Activated gamma-delta T cell treated with Interleukin-2 at 50 U/mL for 16 hours (primary cell): Measurements from ENCODE around the gene ATP5PD.
"Not testable (repeated sequence)": the region's sequence is repeated elsewhere in the genome, so short reads cannot be mapped to it uniquely, and the experiment has no call there.

Experiments
- DNase-seq: peaks from one replicate; pipeline ENCODE4 v3.0.0-alpha.2; 2020

Gene ATP5PD

DNA sequence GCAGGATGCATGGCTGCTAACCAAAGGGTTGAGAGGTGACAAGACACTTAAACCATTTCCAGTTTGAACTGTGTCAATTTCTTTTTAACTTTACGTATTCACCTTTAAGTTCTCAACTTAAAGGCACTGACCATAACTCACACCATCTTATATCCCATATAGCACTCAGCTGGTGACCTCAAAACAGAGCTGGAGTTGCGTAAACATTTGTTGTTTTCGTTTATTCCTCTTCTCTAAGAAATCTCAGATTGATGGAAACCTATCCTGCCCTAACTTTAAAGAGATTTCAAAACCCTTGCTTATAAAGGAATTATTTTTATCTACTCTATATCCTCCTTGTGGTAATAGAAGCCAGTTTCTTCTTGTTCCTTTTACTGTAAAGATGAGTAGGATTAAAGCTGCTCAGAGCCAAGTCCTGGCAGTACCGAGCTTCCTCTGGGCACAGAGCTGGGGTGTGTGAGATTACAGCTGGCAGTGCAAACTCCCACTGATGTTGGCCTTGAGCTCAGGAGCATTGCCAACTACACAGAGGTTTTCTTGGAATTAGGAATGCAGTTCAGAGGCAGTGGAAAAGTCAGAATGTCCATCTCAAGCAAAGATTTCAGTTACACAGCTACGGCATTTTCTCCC is 1.6 kb upstream of the ATP5PD start:
- DNase-seq, result no peak

DNA sequence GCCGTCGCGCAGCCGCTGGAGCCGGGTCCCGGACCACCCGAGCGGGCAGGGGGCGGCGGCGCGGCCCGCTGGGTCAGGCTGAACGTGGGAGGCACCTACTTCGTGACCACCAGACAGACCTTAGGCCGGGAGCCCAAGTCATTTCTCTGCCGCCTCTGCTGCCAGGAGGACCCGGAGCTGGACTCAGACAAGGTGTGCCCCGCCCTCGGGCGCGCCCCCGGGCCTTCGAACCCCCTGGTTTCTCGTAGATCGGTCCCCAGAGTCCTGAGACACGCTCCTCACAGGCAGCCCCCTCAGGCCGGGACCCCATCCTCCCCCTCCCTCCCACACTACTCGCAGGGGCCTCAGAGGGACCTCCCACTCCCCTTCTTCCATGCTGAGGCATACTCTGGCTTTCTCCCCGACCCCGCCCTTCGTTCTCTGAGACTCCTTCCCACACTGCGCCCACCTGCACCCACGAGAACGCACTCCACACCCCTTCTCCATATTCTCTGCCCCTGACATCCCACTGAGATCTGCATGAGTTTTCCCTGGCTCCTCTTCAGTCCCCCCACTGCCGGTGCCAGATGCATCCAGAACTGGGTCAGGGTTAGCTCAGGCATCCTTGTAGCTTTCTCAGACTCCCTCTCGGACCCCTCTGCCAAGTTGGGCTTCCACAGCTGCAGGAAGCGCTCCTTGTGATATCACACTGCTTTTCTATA is 779 bp upstream of the ATP5PD start:
- peak; percentile 23 for DNase-seq

- DNase-seq, result not testable (repeated sequence)
Measured at GRCh38 chr17:75045946-75046406, 793 bp downstream of the ATP5PD start.

DNA sequence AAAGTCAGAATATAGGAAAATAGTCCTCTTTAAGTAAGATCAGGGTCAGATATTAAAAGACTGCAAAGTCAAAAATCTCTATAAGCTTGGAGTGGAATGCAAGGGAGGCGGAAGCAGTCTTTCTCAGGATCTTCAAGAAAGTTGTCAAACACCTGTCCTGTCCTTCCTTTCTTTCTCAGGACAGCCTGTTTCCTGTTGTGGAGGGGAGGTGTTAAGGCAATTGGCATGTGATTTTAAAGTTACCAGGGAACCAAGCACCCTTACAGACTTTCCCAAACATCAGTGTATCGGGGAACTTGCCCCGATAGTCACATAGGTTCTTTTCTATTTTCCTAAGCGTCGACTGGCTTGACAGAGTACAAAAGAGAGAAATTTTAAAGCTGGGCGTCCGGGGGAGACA is 2.1 kb downstream of the ATP5PD start:
- no peak for DNase-seq

- not testable (repeated sequence) for DNase-seq
Measured at GRCh38 chr17:75043789-75044188, 3.0 kb downstream of the ATP5PD start.

DNA sequence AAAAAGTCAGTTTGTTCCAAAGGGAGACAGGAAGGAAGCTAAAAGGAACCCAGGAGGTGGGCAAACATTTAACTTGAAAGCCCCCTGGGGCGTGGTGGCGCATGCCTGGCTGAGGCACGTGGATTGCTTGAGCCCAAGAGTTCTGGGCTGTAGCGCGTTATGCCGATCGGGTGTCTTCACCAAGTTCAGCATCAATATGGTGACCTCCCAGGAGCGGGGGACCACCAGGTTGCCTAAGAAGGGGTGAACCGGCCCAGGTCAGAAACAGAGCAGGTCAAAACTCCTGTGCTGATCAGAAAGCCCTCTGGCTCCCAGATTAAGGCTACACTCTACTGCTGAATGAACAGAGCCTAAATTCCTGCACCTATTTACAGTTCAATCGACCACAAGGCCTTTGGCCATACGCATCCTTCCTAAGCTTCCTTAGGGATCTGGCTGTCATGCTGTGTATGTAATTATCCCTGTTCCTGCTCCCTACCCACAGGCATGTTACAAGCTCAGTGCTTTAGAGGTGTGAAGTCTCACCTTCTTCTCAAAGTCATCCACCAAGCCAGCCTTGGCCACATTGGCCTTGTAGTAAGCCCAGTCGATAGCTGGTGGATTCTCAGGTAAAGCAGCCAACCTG is 5.0 kb downstream of the ATP5PD start:
- DNase-seq, result no peak

- no peak for DNase-seq
Measured at GRCh38 chr17:75039238-75039637, 7.5 kb downstream of the ATP5PD start.

- DNase-seq, result peak; percentile 84
Measured at GRCh38 chr17:75036643-75037268, 10.0 kb downstream of the ATP5PD start.

GRCh38 chr17:75034236-75034908 is 12.4 kb downstream of the ATP5PD start:
- DNase-seq, result peak; percentile 64

DNA sequence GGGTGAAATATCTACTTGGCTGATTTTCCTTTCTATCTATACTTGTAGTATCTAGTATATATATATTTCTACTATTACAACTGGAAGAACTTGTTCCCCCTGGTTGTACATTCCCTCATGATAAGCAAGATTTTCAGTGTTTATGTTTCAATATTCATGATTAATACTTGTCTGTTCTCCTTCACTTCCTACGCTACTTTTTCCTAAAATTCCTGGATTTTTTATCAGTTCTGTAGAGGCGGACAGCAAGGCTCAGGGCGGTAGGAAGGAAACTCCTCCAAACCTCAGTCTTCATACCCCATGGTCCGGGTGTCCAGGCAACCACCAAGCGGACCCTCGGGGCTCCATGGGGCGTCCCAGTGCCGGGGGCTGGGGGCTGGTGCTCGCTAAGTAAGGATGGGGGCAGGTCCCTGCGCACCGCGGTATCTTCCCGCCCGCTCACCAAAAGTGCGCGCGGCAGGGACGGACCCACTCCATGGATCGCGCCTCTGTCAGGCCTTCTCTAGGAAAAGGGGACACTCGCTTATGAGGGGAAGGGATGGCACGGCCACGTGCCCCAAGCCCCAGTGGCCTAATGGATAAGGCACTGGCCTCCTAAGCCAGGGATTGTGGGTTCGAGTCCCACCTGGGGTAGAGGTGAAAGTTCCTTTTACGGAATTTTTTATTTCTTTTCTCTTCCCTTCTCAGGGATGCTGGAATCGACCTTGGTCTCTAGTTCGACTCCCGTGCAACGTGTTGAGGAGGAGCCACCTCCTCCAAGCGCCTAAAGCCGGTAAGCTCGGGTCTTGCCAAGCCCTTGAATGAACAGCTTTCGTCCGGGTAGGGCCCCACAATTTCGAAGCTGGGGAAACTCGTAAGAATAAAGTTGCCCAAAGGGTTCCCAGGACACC is 13.2 kb downstream of the ATP5PD start:
- peak; percentile 74 for DNase-seq

DNA sequence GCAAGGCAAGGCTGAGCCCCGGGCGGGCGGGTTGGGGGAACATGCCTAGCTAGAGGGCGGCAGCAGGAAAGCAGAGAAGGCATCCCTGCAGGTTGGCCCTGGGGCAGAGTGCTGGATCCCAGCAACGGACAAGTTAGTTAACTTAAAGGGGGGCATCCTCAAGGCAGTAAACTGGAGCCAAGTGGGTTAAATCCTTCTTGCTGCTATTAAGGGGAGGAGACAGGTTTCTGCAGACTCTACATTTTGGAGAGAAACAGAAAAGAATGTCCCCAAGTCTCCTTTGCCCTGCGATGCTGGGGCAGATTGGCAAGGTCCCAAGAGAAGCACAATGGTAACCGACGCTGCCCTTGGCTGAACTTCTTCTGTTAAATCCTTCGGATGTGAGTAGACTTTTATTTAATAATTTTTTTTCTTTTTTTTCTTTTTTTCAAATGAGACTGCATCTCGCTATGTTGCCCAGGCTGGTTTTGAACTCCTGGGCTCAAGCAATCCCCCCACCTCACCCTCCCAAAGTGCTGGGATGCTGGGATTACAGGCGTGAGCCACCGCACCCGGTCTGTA is 14.0 kb downstream of the ATP5PD start:
- no peak for DNase-seq

- DNase-seq, result peak; percentile 19
Measured at GRCh38 chr17:75031972-75032719, 14.6 kb downstream of the ATP5PD start.

- DNase-seq, result no peak
Measured at GRCh38 chr17:75030161-75030560, 16.6 kb downstream of the ATP5PD start.

GRCh38 chr17:75026650-75027049 is 20.1 kb downstream of the ATP5PD start:
- DNase-seq, result not testable (repeated sequence)

- not testable (repeated sequence) for DNase-seq
Measured at GRCh38 chr17:75025398-75025734, 21.4 kb downstream of the ATP5PD start.

DNA sequence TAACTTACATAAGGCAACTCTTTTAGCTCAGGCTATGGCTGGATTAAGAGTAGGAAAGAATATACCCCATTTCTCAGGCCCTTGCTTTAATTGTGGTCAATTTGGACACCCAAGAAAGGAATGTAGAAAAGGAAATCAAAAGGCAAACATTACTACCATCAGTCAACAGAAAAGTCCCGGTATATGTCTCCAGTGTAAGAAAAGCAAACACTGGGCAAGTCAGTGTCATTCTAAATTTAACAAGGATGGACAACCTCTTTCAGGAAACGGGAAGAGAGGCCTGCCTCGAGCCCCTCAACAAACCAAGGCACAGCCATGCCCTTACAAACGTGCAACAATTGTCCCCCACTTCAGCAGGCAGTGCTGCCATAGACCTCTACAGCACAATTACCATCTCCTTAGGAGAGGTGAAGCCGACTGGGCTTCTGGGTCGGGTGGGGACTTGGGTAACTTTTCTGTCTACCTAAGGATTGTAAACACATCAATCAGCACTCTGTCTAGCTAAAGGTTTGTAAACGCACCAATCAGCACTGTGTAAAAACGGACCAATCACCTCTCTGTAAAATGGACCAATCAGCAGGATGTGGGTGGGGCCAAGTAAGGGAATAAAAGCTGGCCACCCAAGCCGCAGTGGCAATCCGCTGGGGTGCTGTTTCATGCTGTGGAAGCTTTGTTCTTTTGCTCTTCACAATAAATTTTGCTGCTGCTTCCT is 21.9 kb downstream of the ATP5PD start:
- DNase-seq, result peak; percentile 38

- no peak for DNase-seq
Measured at GRCh38 chr17:75020331-75021110, 26.2 kb downstream of the ATP5PD start.

GRCh38 chr17:75019710-75020109 is 27.1 kb downstream of the ATP5PD start:
- no peak for DNase-seq

DNA sequence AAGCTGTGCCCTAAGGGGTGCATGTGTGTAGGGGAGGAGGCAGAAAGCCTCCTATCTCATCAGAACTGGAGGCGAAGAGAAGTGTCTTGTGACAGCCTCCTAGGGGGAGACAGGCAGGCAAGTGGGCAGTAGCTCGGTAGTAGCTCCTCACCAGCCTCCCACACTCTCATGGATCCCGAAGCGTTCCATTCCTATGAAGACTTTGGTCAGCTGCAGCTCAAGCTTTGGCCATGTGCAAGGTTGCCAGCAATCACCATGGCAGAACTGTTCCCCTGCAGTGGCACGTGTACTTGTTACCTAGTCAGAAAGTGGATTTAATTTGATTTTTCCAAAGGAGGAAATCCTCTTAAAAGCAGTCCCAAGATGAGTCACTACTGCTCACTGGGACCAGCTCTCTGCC is 27.6 kb downstream of the ATP5PD start:
- DNase-seq, result no peak
